ENCODE results near the gene BCAS3.

GRCh38 chr17:61321344-61321743, 643.7 kb downstream of the BCAS3 start:
- TF ChIP-seq CTCF (conservative IDR thresholded peaks at IDR 0.05; ENCODE audit: low read depth, low read length), result no peak
- no peak for TF ChIP-seq EZH2 (IDR thresholded peaks at IDR 0.05; ENCODE audit: borderline replicate concordance, low read depth, low read length, poor library complexity, severe bottlenecking)

Measured in A673 (cell line).